Stomach smooth muscle (tissue), 2 donors: Measurements from ENCODE around the gene DEGS1.

Source experiments
- H3K27ac ChIP-seq: one replicate; pipeline ENCODE4 v1.7.0; 2013; ENCODE audit warnings: mild to moderate bottlenecking, low read length, inconsistent platforms
- H3K27me3 ChIP-seq, 2 donors: one replicate each; pipeline ENCODE4 v1.7.0; 2013; ENCODE audit warnings: low read length in 2 of 2; ENCODE audit not compliant: insufficient read depth in 2 of 2, control insufficient read depth in 1 of 2
- H3K36me3 ChIP-seq, 2 donors: one replicate each; pipeline ENCODE4 v1.7.0; 2013; ENCODE audit warnings: low read length in 2 of 2; ENCODE audit not compliant: control insufficient read depth in 2 of 2, insufficient read depth in 2 of 2
- H3K4me1 ChIP-seq: one replicate; pipeline ENCODE4 v1.7.0; 2013; ENCODE audit warnings: low read length; ENCODE audit not compliant: control insufficient read depth, insufficient read depth
- H3K4me3 ChIP-seq, 2 donors: one replicate each; pipeline ENCODE4 v1.7.0; 2013; ENCODE audit warnings: low read length in 2 of 2
- H3K9ac ChIP-seq, 2 donors: one replicate each; pipeline ENCODE4 v1.7.0; 2013; ENCODE audit warnings: low read length in 2 of 2, mild to moderate bottlenecking in 1 of 2
- H3K9me3 ChIP-seq, 2 donors: one replicate each; pipeline ENCODE4 v1.7.0; 2013; ENCODE audit warnings: low read length in 2 of 2; ENCODE audit not compliant: control insufficient read depth in 2 of 2
- donor health status: healthy.
- donor health status: Pancreatic carcinoma.

Gene DEGS1

GRCh38 chr1:224180783-224181452 lies 2.1 kb upstream of the DEGS1 start:
- Histone ChIP-seq H3K4me1 (peaks cover 6% of the 10 kb centered on the region), H3K27ac (no peak overlapping the region), H3K9ac (no peak overlapping the region), H3K36me3 (no peaks in the 10 kb centered on the region), H3K27me3 (no peaks in the 10 kb centered on the region), H3K9me3 (no peaks in the 10 kb centered on the region), H3K4me3 (no peak overlapping the region)

GRCh38 chr1:224181453-224181810 lies 1.6 kb upstream of the DEGS1 start:
- H3K4me3 ChIP-seq = no peak overlapping the region
- no peaks in the 10 kb centered on the region for H3K9me3 ChIP-seq
- H3K4me1 ChIP-seq = peaks cover 6% of the 10 kb centered on the region
- no peaks in the 10 kb centered on the region for H3K36me3 ChIP-seq
- no peaks in the 10 kb centered on the region for H3K27me3 ChIP-seq
- H3K27ac ChIP-seq = no peak overlapping the region
- H3K9ac ChIP-seq = no peak overlapping the region

GRCh38 chr1:224182057-224182865 lies 779 bp upstream of the DEGS1 start:
- peaks cover 12% of the 10 kb centered on the region for H3K4me1 ChIP-seq
- H3K27me3 ChIP-seq = no peaks in the 10 kb centered on the region
- peak overlapping the region; percentile 80 for H3K9ac ChIP-seq
- H3K9me3 ChIP-seq = no peaks in the 10 kb centered on the region
- no peaks in the 10 kb centered on the region for H3K36me3 ChIP-seq
- H3K4me3 ChIP-seq = peak overlapping the region; percentile 70 to 90
- peak overlapping the region; percentile 86 for H3K27ac ChIP-seq

DNA sequence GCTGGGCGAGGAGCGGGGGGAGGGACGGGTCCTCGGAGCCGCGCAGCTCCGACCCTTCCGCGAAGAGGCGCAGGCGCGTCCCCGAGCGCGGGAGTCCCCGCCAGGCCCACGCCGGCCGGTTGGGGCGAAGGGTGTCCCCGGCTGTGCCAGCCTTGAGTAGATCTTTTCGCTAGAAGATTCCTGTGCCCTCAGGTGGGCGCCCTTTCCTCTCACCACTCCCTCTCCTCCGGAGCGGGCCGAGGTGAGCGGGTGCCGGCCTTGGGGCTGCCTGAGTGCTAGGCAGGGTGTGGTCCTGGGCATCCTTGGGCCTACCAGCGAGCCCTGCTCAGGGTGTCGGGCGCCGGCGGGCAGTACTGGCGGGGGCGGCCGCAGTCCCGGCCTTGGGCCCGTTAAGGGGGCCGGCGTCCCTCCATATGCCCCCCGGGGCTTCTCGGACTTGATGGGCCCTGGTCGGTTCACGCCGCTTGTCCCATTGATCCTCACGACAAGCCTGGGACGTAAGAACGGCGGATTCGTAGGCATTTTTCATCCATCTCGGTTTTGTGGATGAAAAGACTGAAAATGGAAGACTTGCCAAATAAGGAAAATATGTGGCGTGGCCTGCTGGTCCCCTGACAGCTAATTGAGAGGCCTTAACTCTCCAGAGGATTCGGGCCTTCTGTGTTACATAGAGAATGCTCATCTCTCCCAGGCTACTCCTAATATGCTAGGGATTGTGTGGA lies 712 bp downstream of the DEGS1 start:
- Histone ChIP-seq H3K27me3 (no peaks in the 10 kb centered on the region), H3K9me3 (no peaks in the 10 kb centered on the region), H3K36me3 (no peaks in the 10 kb centered on the region), H3K4me1 (peaks cover 13% of the 10 kb centered on the region), H3K9ac (peak overlapping the region; percentile 92 to 97), H3K4me3 (peak overlapping the region; percentile 84 to 90), H3K27ac (peak overlapping the region; percentile 86)

DNA sequence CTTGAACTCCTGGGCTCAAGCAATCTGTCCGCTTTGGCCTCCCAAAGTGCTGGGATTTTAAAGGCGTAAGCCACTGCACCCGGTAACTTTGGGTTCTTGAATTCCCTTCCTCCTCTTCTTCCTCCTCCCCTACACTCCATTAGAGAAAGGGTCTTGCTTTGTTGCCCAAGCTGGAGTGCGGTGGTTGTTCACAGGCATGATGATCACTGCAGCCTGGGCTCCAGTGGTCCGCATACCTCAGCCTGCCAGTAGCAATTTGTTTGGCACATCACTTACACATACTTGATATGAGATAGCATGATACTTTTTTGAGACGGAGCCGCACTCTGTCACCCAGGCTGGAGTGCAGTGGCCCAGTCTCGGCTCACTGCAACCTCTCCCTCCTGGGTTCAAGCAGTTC lies 2.2 kb downstream of the DEGS1 start:
- H3K9ac ChIP-seq = no peak overlapping the region
- H3K27ac ChIP-seq = no peak overlapping the region
- H3K9me3 ChIP-seq = no peaks in the 10 kb centered on the region
- no peak overlapping the region for H3K4me3 ChIP-seq
- H3K4me1 ChIP-seq = peaks cover 13% of the 10 kb centered on the region
- H3K27me3 ChIP-seq = no peaks in the 10 kb centered on the region
- peaks cover 0 to 2% of the 10 kb centered on the region in 2 donors for H3K36me3 ChIP-seq

GRCh38 chr1:224188286-224188685 lies 5.2 kb downstream of the DEGS1 start:
- Histone ChIP-seq H3K27ac (no peak overlapping the region), H3K27me3 (no peaks in the 10 kb centered on the region), H3K9me3 (no peaks in the 10 kb centered on the region), H3K9ac (no peak overlapping the region), H3K36me3 (peaks cover 4% of the 10 kb centered on the region in 2 donors), H3K4me1 (peaks cover 13% of the 10 kb centered on the region), H3K4me3 (no peak overlapping the region)

- H3K27ac ChIP-seq = no peak overlapping the region
- peaks cover 4 to 7% of the 10 kb centered on the region in 2 donors for H3K36me3 ChIP-seq
- no peaks in the 10 kb centered on the region for H3K9me3 ChIP-seq
- H3K27me3 ChIP-seq = no peaks in the 10 kb centered on the region
- H3K9ac ChIP-seq = no peak overlapping the region
- peaks cover 9% of the 10 kb centered on the region for H3K4me1 ChIP-seq
- no peak overlapping the region for H3K4me3 ChIP-seq
These were observed 6.5 kb downstream of the DEGS1 start for GRCh38 chr1:224189561-224189960.

- Histone ChIP-seq H3K36me3 (peaks cover 4 to 7% of the 10 kb centered on the region in 2 donors), H3K4me3 (no peak overlapping the region), H3K9ac (no peak overlapping the region), H3K4me1 (peaks cover 2% of the 10 kb centered on the region), H3K27ac (no peak overlapping the region), H3K27me3 (no peaks in the 10 kb centered on the region), H3K9me3 (no peaks in the 10 kb centered on the region)
These were observed 9.2 kb downstream of the DEGS1 start for GRCh38 chr1:224192082-224192788.

- no peaks in the 10 kb centered on the region for H3K27me3 ChIP-seq
- no peak overlapping the region for H3K27ac ChIP-seq
- H3K36me3 ChIP-seq = peaks cover 4 to 7% of the 10 kb centered on the region in 2 donors
- no peaks in the 10 kb centered on the region for H3K4me1 ChIP-seq
- no peaks in the 10 kb centered on the region for H3K9me3 ChIP-seq
- no peak overlapping the region for H3K9ac ChIP-seq
- H3K4me3 ChIP-seq = no peak overlapping the region
These were observed 10.4 kb downstream of the DEGS1 start for GRCh38 chr1:224193319-224193966.
